GM19193 (cell line): ENCODE results near the gene GPR135.

Source experiments
- POLR2A ChIP-seq: IDR thresholded peaks from 4 replicates; pipeline ENCODE4 v1.6.1; 2011; ENCODE audit not compliant: insufficient read depth, insufficient read length; ENCODE audit errors: extremely low read depth

The GPR135 gene

DNA sequence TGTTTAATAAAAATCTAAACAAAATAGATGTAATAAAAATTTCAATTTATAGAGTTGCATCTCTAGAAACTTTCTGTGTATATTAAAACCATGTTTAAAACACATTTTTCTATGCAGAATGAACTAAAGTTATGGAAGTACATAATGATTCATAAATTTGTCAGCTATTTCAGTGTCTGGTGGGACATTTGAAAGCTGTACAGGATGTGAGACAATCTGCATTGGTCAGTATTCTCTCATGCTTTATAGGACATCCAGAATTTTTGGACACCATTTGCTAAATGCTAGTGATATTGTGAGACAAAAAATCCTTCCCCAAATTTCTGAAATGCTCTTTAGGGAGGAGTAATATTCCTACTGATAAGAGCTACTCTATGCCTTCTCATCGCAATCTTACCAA lies 13.3 kb downstream of the GPR135 start:
- no peak for TF ChIP-seq POLR2A

DNA sequence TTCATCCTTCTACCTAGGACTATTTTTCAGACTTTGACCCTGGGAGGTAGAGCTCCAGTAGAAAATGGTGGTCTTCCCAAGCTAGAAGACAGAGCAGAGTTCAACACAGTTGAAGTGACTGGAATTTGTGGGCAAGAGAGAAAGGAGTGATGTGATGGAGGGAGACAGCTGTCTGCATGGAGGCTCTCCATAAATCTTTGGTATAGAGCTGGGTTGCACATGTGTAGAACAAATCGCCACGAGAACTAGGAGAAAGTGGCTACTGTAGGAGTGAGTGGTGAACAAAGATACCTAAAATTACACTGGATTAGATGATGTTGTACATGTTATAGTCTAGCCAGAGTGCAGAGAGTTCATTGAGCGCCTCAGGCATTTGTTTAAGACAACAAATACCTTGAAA lies 14.5 kb downstream of the GPR135 start:
- no peak for TF ChIP-seq POLR2A

DNA sequence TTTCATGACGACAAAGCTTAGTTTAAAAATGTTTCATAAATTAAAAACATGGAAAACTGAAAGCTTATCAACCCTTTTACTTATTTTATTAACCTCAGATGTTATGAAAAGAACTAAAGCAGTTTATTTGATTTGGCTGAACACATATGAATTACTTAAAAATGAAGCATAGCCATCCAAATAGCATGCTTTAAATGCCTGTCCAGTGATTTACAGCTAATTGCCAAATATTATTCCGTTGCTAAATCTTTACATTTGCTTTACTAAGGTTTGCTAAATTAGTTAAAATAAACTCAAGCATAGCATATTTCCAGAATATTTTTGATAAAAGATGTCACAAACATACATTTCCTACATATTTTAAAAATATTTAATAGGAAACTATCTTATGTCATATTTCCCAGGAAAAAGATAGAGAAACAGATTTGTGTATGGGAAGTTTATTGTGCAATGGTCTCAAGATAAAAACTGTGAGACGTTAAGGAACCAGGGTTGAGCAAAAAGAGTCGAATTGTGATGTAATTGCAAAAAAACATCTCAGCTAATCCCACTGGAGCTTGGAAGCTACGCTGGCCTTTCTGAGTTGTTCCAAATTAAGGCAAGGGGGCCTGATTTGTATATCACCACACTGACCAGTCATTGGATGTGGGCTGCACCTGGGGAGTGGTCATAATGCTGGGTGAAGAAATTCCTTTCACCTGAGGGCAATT lies 25.8 kb downstream of the GPR135 start:
- TF ChIP-seq POLR2A = no peak

DNA sequence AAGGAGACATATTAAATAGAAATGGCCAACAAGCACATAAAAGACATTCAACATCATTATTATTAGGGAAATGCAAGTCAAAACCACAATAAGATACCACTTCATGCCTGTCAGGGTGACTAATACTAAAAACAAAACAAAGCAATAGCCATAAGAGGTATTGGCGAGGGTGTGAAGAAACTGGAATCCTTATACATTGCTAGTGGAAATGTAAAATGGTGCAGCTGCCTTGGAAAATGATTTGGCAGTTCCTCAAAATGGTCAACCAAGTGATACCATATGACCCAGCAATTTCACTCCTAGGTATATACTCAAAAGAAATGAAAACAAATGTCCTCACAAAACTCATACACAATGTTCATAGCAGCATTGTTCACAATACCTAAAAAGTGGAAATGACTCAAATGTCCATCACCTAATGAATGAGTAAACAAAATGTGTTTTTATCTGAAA lies 27.0 kb downstream of the GPR135 start:
- TF ChIP-seq POLR2A = no peak

DNA sequence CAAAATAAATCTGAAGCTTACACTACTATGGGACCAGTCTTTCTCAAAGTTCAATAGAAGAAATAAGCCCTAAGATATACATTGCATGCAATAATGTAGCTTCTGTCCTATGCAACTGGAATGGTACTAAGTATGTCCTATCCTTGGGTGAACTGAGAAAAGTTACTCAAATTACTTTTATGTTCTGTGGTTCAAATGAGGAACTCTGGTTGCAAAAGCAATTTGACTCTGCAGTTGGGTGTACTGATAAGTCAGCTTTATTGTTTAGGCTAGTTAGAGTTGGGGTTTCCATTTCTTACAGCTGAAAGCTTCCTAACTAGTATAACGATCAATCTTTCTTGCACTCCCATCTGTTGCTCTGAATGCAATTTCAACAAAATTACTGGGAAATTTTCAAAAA lies 29.2 kb downstream of the GPR135 start:
- TF ChIP-seq POLR2A = no peak

DNA sequence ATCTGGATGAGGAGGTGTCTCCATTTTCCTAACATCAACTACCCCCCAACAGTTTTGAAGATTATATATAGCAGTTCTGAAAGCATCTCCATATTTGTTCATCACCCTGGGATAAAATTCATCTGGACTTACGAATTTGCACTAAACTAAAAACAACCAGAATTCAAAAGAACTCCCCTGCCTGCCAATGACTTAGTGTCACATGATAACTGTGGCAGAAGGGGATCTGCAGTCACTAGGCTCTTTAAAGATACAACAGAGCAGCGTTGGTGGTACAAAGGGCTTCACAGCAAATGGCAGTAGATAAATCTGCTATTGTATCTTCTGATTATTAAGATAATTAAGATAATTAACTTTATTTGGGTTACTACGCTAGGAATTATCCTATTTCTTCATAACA lies 30.1 kb downstream of the GPR135 start:
- TF ChIP-seq POLR2A = no peak

DNA sequence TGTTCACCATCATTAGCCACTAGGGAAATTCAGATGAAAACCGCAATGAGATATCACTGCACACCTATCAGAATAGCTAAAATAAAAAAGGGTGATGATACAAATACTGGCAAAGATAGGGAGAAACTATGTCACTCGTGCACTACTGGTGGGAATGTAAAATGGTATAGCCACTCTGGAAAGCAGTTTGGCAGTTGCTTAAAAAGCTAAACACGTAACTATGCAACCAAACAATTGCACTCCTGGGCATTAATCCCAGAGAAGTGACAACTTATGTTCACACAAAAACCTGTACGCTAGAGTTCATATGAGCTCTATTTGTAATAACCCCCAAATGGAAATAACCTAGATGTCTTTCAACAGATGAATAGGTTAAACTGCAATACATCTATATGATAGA lies 35.4 kb downstream of the GPR135 start:
- TF ChIP-seq POLR2A = no peak

DNA sequence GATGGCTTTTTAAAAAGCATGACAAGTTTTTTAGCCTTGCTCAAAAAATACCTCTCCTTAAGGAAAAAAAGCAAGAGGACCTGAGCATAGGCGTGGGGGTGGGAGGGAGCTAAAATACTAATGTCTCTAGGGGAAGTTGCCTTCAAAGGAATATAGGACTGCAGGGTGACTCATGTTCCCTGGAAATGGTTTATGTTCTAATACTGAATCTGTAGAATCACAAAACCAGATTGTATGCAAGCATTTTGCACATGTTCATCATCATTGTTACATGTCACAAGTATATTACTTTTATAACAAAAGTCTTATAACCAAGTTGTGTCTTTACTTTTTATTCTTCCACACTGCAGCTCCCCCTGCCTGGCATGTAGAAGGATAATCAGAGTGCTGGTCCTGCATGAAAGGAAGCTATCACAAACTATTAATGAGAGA lies 36.6 kb downstream of the GPR135 start:
- TF ChIP-seq POLR2A = no peak

DNA sequence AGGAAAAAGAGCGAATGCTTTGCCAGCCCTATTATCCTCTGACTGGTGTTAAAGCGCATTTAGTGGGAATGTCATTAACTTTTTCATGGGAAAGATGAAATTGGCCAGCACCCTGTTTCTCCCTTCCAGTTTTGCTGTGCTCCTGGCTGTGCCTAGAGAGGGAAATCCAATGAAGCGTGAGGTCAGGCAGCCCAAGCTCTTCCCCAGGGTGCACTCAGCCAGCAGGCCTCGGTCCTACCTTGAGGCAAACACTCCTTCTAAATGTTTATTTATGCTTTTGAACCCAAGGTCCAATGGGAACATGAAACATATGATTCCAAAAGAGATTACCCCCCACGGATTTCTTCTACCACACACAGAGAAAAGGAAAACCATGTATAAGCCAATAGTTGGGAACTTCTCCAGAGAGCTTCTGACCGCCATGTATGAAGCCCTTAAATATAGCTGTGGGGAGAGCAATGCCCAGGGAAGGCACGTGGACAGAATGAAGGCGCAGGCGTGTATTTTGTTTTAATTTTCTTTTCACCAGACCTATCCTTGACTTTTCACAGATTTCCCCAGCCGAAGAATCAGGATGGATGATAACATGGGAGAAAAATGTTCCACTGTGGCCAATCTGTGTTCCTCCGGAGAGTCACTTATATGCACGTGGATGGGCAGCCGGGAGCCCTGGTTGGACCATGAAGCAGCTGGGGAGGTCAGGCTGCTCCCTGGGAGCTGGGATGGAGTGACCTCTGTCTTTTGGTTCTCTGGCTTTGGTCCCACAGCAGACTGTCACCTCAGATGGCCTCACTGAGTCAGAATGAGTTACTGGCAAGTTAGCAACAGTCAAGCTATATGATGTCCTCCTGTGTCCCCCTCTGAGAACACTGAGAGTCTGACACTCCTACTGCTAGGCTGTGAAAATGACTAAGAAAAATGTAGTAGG lies 37.3 kb downstream of the GPR135 start:
- no peak for TF ChIP-seq POLR2A

DNA sequence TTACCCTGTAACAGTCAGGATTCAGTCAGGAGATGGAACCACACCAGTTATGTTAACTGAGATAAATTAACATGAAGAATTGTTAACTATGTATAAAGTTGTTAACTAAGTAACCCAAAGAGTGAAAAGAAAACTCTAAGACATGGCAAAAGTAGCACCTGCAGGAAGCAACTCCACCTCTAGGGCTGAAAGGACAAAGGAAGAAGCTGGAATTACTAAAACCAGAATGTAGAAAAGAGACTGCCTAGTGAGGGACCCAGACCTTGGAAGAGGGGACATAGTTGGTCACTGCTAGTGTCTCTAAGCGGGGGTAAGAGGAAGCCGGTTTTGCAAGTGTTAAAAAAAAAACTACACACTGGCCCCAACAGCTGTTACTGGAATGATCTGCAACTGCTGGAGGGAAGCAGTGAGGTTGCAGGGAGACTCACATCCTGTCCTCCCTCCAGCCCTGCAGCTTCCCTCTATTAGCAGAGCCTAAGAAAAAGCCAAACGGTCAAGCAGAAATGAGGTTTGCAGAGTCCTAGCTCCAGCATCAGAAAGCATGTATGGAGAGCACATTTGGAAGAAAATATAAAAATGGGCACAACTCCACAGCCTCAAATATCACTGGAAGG lies 39.8 kb downstream of the GPR135 start:
- TF ChIP-seq POLR2A = no peak

DNA sequence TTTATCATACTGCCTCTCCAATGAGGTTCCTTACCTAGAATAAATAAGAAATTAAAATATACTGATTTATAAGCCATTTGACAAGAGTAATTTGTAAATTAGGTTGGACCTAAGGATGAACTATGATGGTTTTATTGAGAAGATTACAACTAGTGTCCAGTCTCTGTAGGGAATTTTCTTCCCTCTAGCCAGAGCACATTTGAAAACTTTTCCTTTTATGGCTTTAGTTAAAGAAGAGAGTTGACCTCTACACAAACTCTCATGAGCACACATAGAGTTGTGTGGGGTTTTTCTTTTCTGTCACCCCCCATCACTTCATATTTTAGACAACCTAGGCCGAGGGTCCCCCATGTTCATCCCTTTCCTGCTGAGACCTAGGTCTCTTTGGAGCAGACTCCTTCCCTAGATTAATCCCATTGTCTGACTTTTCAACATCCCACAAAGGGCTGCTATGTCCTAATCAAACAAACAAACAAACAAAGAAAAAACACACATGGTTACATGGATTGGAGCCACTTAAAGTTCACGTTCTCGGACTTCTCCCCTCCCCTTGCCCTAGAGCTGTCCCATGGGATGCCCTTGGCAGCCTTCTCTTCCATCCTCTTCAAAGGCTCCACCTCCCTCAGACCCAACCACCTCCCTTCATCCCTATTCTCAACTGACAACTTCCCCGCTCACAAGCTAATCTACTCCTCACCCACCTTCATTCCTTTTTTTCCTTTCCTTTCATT lies 40.7 kb downstream of the GPR135 start:
- TF ChIP-seq POLR2A = no peak

DNA sequence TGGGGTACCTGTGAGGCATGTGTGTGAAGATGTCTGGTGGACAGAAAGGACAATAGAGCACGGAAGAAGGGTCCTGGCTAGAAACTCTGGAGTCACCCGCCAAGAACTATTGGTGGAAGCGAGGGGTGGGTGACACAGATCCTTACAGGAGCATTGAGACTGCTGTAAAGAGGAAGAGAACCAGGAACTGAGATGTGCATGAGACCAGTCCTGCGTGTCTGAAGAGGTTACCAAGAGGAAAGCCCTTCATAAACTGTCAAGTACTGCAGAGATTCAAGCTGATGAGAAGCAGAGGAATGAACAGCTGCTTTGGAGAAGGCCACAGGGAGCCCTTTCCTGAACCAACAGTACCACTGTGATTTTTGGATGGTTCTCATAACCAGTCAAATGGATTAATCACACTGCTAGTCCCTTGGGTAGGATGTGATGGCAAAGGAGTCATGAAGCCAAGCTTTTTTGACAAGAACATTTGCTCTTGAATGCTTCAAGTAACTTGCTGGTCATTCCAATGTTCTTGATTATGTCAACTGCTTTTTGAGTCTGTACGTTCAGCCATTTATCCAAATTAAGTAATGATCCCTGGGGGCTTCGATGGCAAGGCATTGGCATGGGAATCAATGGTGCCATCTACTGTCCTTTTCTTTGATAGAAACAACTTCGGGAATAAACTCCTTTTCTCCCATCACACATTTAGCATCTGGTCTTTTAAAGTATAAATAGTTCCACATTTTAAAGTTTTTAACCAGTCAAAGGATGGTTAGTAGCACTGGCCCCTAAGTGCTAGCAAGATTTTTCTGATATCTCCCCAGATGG lies 42.9 kb downstream of the GPR135 start:
- TF ChIP-seq POLR2A = no peak

DNA sequence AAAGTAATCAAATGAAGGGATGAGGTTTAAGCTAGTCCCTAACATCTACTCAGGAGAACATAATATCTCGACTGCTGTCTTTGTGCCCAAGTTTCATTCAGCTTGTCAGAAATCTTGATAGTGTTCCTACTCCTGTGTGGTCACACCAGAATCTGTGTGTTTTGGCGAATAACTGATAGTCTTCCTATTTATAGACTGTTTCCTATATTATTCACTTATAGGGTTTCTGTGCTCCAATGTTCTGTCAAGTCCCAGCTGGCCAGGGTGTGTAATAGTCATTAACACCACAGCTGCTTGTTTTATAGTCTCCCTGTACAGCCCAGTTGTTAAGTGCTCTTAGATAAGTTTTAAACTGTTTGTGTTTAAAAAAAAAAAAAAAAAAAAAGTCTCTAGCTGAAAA lies 45.9 kb downstream of the GPR135 start:
- no peak for TF ChIP-seq POLR2A

DNA sequence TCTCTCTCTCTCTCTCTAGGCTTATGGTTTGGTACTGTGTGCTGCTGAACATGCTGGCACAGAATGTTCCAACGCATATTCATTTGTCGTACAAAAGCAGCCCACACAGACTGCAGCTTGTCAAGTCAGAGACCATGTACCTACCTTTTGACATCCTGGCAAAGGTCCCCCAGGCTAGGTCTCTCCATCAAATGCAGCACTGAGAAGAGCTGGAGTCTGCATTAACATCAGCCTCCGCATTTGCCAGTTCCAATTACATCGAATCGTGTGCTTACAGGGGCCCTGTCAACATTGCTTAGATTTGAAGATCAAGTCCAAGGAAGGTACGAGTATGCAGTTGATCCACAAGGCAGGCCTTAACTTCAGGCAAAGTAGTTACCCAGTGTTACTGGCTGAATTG lies 47.9 kb downstream of the GPR135 start:
- TF ChIP-seq POLR2A = no peak

DNA sequence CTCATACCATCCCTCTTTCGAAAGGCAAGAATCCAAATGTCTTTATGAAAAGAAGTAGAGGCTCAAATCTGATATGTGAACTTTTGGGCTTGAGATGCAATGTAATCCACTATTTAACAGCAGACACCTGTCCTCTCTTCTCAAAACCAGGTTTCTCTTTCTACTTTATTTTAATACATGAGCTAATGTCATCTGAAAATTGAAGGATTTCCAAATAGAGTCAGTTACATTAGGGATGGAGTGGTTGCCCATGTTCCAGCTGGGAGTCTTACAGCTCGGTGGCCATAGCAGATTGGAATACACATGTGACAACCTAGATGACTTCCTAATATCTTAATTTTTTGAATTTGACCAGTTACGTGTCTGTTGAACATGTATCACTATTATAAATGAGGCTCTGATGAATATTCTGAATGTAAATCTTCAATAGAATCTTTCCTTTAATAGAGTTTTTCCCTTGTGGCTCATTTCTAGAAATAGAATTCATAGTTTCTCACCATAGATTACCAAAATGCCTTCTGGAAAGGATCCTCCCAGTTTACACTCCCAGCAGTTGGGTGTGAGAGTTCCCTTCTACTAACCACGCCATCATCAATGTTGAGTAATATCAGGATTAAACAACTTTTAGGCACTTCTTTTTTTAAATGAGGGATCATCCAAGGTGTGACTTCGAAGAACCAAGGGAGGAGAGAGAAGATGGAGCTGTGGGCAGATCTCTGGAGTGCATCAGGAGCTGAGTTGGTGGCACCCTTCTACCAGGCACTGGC lies 49.2 kb downstream of the GPR135 start:
- no peak for TF ChIP-seq POLR2A
